GM10248 (cell line): ENCODE data around the gene TMX3.
A peak's percentile ranks its signal among the peaks of the same experiment; 100 is the strongest.

Experiments used
- CTCF ChIA-PET: fragments of 300-600 bp; sonication (Branson Sonifier 250); formaldehyde crosslinking; extraction: SDS; loops from one replicate; lab custom pipeline; 2021; ENCODE audit warnings: antibody characterized with exemption; lab: Yijun Ruan, JAX
- POLR2A ChIA-PET: fragments of 350-650 bp; sonication (Branson Sonifier 250); formaldehyde crosslinking; extraction: SDS; loops from one replicate; lab custom pipeline; 2020; ENCODE audit warnings: antibody characterized with exemption; lab: Yijun Ruan, JAX
- DNase-seq: peaks from one replicate; pipeline ENCODE4 v3.0.0; 2012; ENCODE audit errors: extremely low spot score
- CTCF ChIP-seq: IDR thresholded peaks from 2 replicates; pipeline ENCODE4 v1.5.1; 2012; ENCODE audit warnings: mild to moderate bottlenecking, low read depth; ENCODE audit errors: extremely low read depth, missing control alignments, control extremely low read depth

TMX3 gene

GRCh38 chr18:68721681-68722583, 7.0 kb upstream of the TMX3 start:
- CTCF ChIA-PET: interaction anchor here (0.9 kb wide), 2 partner anchors 10 to 13 kb away, joined by 3 to 4 read pairs; no protein-coding TSS in a partner anchor
- POLR2A ChIA-PET: no interaction called here
- DNase-seq: peak; percentile 34
- TF ChIP-seq CTCF: no peak

GRCh38 chr18:68714366-68714711, 569 bp downstream of the TMX3 start:
- peak; percentile 17 for DNase-seq
- ChIA-PET CTCF (interaction anchor here (1.2 to 1.9 kb wide), 2 partner anchors 10 to 19 kb away, joined by 3 to 5 read pairs; no protein-coding TSS in a partner anchor), POLR2A (no interaction called here)
- no peak for TF ChIP-seq CTCF

- CTCF ChIA-PET: interaction anchor here (1.2 kb wide), 1 partner anchor 10 kb away, joined by 3 read pairs; no protein-coding TSS in a partner anchor
- POLR2A ChIA-PET: no interaction called here
Measured at GRCh38 chr18:68713796-68714195, 1.1 kb downstream of the TMX3 start.

GRCh38 chr18:68713131-68713530, 1.8 kb downstream of the TMX3 start:
- TF ChIP-seq CTCF: no peak
- ChIA-PET CTCF (interaction anchor here (0.6 to 1.5 kb wide), 3 partner anchors 9 to 20 kb away, joined by 3 read pairs; no protein-coding TSS in a partner anchor), POLR2A (no interaction called here)
- DNase-seq: no peak

More at GRCh38 chr18:68713796-68714195, 1.1 kb downstream of the TMX3 start:
- no peak for TF ChIP-seq CTCF
- DNase-seq: no peak

- POLR2A ChIA-PET: no interaction called here
- no peak for TF ChIP-seq CTCF
- CTCF ChIA-PET: no interaction called here
- DNase-seq: no peak
Measured at GRCh38 chr18:68707646-68708045, 7.3 kb downstream of the TMX3 start.

GRCh38 chr18:68705119-68705518, 9.8 kb downstream of the TMX3 start:
- ChIA-PET CTCF (interaction anchor here (1.0 to 1.8 kb wide), 2 partner anchors 11 to 45 kb away, joined by 3 to 5 read pairs; no protein-coding TSS in a partner anchor), POLR2A (no interaction called here)
- no peak for TF ChIP-seq CTCF
- no peak for DNase-seq
